Measurements from ENCODE around the gene MTAP.

Gene MTAP

GRCh38 chr9:21806644-21807043, 4.2 kb downstream of the MTAP start:
- DNase-seq = no peak

DNA sequence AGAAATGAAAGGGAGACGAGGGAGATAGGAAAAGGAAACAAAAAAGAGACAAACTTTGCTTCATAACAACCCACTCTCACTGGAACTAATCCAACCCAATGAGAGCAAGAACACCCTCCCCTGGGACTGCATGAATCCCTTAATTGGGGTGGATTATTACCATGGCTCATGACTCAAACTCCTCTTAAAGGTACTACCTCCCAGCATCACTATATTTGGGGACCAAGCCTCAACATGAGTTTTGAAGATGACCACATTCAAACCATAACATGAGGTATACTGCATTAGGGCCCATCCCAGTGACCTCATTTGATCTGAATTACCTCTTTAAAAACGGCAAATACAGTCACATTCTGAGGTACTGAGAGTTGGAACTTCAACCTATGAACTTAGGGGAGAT, 8.0 kb downstream of the MTAP start:
- DNase-seq = no peak

- no peak for DNase-seq
Observed at GRCh38 chr9:21810881-21811280, 8.4 kb downstream of the MTAP start.

DNA sequence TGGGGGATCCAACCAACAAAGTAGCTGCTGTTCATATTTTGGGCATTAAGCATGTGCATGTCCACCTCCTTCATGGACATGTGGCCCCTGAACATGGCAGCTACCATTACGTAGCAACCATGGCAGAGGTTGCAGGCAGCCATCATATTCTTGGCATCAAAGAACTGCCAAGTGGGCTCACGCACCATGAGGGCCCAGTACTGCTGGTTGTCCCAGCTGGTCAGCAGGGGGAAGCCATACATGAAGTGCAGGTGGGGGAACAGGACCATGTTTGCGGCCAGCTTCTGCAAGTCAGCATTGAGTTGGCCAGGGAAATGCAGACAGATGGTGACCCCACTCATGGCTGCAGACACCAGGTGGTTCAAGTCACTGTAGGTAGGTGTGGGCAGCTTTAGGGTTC, 9.5 kb downstream of the MTAP start:
- DNase-seq = no peak

DNA sequence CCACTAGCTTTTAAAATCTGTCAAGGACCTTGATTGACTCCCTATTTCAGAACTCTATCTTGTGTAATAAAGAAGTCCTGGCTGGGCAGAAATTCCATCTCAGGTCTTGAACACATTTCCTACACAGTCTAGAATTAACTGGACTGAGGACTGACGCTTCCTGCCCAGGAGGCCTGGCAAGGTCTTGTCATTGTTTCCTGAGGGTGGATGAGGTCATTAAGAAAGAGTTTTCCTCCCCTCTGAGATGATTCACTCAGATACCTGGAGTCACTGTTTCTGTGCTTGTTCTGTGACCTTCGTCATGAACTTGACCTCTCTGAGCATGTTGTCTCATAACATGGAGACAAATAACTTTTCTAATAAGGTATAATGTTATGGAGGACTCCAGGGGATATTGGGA, 10.0 kb downstream of the MTAP start:
- DNase-seq = no peak

GRCh38 chr9:21812946-21813568, 10.6 kb downstream of the MTAP start:
- peak; percentile 56 for DNase-seq

DNA sequence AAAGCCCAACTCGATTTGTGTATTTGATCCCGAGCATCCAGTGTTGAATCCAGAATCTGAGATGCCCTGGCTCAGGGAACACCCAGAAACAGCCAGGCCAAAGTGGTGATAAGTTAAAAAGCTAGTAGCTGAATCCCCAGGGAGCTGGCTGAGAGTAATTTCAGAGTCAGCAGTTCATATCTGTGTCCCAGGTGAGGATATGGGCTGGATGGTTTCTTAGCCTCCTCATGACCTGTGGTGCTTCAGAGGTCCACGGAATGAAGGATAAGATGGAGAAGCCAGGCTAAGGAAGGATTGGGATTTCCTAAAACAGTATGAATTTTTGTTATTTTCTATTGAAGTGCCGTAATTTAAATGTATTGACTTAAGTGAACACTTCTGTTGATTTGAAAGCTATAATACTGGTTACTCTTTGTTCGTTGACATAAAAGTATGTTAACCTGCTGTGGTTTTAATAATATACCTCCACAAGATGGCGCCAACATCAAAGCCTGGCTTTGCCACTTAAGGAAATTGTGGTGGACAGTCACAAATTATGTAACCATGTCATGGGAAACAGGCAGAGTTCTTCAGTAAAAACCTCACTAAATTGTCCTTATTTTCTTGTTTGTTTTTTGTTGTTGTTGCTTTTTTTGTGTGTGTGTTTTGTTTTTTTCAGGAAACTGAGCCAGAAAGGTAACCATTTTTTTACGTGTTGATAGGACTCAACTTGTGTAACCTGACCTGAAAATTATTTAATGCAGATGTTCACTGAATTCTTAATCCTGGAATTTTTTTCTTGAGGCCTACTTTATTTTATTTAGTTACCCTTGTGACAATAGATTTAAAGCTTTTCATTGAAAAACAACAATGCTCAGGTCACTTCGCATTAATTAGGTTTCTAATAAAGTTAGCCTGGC, 11.4 kb downstream of the MTAP start:
- peak; percentile 67 for DNase-seq

DNA sequence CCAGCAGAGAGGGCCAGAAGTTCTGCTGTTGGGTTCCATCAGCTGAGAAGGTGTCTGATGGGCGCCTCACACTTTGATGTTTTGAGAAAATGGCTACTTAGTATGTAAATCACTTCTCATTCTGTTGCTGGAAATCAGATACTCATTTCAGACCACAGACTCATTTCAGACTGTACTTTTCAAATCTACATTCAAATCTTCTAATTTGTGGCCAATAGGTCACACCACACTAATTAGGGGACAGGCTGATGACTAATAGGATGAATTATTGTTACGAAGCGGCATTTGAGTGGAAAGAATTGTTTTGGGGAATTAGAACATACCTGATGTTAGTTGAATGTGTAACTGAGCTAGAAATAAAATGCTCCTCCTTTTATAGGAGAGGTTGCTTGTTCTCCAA, 13.2 kb downstream of the MTAP start:
- no peak for DNase-seq

GRCh38 chr9:21817176-21817575, 14.7 kb downstream of the MTAP start:
- no peak for DNase-seq

DNA sequence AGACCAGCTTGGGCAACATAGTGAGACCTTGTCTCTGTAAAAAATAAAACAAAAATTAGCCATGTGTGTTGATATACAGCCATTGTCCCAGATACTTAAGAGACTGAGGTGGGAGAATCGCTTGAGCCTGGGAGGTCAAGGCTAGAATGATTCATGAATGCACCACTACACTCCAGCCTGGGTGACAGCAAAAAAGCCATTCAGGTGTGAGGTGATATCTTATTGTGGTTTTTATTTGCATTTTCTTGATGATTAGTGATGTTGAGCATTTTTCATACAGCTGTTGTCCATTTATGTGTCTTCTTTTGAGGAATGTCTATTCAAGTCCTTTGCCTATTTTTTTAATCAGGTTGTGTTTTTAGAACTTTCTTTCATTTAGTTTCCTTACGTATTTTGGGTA, 23.2 kb downstream of the MTAP start:
- DNase-seq = no peak

- no peak for DNase-seq
Observed at GRCh38 chr9:21828853-21829410, 26.5 kb downstream of the MTAP start.

GRCh38 chr9:21830589-21830988, 28.2 kb downstream of the MTAP start:
- DNase-seq = no peak

DNA sequence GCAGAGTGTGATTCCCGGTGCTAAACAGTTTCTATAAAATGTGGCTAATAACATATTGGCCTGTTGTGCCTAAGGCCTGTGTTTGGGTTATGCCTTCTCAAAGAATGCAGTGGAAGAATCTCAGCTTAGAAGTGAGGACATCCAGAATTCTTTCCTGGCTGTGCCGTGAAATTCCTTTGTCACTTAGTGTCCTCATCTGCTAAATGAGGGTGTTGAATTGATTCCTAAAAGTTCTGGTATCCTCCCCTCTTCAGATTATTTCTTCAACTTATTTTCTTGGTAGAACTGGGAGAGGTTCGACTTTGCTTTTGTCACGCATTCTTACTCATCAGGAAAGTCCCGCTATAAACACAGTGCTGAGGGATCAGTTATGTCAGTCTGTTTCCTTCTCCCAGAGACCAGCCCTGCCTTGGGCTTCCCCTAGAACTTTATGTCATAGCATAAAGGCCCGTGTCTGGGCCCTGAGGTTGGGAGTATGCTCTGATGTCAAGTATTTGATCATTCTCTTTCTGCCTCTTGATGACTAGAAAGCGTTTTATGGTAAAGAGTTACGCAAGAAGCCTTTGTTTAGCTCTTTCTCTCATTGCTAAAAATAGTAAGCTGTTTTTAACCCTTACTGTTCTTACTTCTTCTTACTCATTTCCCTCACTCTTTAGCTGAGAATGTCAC, 29.5 kb downstream of the MTAP start:
- no peak for DNase-seq

DNA sequence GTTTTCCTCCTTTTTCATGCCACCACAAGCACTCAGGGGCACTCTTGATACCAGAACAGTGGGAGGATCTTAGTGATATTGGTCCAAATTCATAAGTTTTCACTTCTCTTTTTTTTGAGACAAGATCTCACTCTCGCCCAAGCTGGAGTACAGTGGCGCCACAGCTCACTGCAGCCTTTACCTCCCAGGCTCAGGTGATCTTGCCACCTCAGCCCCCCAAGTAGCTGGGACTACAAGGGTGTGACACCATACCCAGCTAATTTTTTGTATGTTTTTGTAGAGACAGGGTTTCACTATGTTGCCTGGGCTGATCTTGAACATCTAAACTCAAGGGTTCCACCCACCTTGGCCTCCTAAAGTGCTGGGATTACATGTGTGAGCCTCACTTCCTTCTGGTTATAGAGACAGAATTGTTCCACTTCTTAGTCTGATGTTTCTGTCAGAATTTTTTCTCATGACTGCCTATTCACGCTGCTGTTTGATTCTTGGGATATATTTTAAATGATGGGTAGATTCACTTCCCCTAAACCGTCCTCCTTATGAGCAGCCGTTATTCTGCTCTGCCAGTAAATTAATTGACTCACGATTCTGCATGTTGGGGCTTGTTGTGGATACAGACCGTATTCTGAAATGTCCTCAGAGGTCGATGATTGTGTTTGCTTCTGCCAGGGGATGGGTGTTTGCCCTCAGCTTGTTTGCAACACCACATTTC, 30.8 kb downstream of the MTAP start:
- DNase-seq = no peak

DNA sequence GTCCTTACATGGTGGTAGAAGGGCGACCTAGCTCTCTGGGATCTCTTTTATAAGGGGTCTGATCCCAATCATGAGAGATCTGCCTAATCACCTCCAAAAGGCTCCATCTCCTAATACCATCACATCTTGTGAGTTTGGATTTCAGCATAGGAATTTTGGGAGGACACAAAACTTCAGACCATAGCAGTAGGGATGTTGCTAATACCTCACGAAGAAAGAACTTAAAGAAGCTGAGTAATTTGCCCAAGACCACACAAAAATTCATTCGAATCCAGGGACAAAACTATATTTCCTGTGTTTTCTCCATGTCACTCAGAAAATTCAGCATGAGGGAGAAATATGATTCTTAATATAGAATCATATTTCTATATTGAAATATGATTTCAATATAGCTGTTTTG, 32.7 kb downstream of the MTAP start:
- DNase-seq = no peak

DNA sequence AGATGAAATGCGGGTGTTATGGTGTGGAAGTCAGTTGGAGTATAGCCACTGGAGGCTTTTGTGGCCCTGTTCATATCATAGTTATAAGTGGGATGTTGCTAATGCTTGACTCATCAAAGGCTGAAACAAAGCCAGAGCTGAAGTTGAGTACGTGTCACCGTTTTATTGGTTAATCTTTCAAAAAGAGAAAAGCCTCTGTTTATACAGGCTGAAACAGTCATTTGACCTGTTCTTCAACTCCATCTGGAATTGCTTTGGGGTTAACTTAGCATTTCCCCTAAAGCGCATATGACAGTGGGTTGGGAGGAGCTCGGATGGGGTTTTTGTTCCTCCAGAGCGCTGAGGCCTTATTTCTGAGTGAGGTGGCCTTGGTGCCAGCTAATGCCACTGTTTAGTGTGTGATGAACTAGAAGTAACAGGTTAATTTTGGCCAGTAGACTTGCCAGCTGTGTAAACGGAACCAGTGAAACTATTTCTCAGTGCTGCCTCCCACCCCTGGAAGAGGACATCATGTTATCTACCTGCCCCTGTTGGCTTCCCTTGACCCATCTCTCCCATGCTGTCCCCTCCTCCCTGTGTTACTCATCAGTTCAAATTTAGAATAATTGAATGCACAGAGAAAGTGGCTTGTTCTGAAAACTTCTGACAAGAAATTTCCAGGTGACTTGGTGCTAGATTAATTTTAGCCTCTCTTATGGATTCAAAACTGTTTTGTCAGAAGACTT, 34.2 kb downstream of the MTAP start:
- no peak for DNase-seq

DNA sequence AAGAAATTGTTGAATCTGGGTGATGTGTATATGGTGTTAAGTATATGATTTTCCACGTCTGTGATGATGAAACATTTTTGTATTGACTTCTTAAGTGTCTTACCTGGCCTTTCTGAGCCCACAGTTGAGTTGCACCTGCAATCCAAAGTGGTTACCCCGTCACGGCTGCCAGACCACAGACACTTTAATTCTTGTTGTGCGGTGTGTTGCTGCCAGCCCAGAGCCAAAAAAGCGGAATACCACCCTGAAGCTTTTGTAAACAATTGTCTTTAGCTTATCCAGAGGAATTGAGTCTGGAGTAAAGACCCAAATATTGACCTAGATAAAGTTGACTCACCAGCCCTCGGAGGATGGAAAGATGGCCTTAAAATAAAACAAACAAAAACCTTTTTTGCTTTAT, 35.1 kb downstream of the MTAP start:
- DNase-seq = no peak

DNA sequence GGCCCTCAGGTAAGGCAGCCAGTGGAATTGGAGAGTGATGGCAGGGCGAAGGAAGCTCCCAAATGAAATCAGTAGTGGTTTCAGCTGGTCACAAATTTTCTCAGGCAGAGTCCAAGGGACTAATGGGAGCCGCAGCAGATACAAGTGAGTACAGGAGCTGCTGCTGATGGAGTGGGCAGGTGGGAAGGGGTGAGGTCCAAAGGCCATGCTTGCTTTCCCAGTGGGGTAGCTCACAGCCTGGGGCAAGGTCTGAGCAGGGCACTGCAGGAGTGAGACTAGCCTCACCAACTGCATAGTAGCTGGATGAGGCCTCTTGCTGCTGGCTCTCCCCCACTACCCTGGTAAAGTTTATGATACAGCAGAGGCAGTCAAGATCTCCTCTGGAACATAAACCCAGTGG, 38.2 kb downstream of the MTAP start:
- DNase-seq = no peak

- no peak for DNase-seq
Observed at GRCh38 chr9:21841133-21841532, 38.7 kb downstream of the MTAP start.

DNA sequence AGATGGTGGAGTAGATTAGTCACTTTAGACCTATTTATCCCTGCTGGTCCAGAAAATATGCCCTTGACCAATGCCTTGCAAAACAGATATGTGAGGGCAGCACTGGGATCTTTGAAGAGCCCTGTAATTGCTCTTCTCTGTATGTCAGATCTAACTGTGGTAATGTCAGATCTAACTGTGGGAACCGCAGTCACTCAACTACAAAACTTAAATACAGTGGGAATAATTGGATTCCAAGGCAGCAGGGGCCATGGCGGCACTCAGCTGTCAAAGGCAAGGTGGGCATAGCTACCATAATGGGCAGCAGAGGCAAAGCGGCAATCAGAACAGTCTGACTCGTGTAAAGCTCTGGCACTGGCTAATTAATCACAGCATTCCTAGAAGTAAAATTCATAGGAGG, 46.2 kb downstream of the MTAP start:
- DNase-seq = no peak

DNA sequence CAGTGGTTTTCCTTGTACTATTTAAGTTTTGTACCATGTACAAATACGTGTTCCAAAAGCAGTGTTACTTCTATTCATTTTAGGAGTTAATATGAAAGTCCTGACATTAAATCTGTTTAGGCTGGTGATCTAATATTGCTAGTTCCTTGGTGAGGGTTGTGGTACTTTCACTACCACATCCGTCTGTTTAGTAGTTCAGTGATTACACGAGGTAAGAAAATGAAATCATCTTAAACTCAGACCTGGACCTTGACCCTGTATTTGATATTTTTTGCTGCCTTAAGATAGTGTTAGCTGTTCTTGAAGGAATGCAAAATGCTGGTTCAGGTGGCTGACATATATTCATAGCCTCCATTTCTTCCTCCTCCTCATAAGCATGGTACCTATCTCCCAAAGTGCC, 50.3 kb downstream of the MTAP start:
- DNase-seq = no peak

- no peak for DNase-seq
Observed at GRCh38 chr9:21853414-21853813, 51.0 kb downstream of the MTAP start.
